Measurements from ENCODE around the gene RYR1.
"Not testable (repeated sequence)": the region's sequence is repeated elsewhere in the genome, so short reads cannot be mapped to it uniquely, and the experiment has no call there.

RYR1 gene

GRCh38 chr19:38464421-38465082, 31.1 kb downstream of the RYR1 start:
- WGBS, 2 experiments (ENCODE audit: insufficient coverage in 2 of 2): 77 to 88% methylated on average over 7 to 12 of the region's 15 CpGs
- no peak overlapping the region for H3K27ac ChIP-seq (ENCODE audit: low read depth, low read length, severe bottlenecking)
- no peaks in the 10 kb centered on the region for H3K4me1 ChIP-seq (ENCODE audit: control insufficient read depth, insufficient read depth, low read length, poor library complexity, severe bottlenecking)
- H3K36me3 ChIP-seq (ENCODE audit: control insufficient read depth, insufficient read depth, low read length): no peaks in the 10 kb centered on the region
- H3K4me3 ChIP-seq (ENCODE audit: extremely low read depth, insufficient read depth, low read length, poor library complexity, severe bottlenecking): no peak overlapping the region
- H3K9me3 ChIP-seq (ENCODE audit: control insufficient read depth, low read length): no peaks in the 10 kb centered on the region

GRCh38 chr19:38466050-38466449, 32.6 kb downstream of the RYR1 start:
- Histone ChIP-seq H3K9me3 (ENCODE audit: control insufficient read depth, low read length) (no peaks in the 10 kb centered on the region), H3K36me3 (ENCODE audit: control insufficient read depth, insufficient read depth, low read length) (no peaks in the 10 kb centered on the region), H3K27ac (ENCODE audit: low read depth, low read length, severe bottlenecking) (no peak overlapping the region), H3K4me3 (ENCODE audit: extremely low read depth, insufficient read depth, low read length, poor library complexity, severe bottlenecking) (no peak overlapping the region), H3K4me1 (ENCODE audit: control insufficient read depth, insufficient read depth, low read length, poor library complexity, severe bottlenecking) (no peaks in the 10 kb centered on the region)
- 94 to 96% methylated on average over 26 of the region's 26 CpGs for WGBS, 2 experiments (ENCODE audit: insufficient coverage in 2 of 2)

GRCh38 chr19:38467541-38468525, 34.3 kb downstream of the RYR1 start:
- Histone ChIP-seq H3K4me3 (ENCODE audit: extremely low read depth, insufficient read depth, low read length, poor library complexity, severe bottlenecking) (no peak overlapping the region), H3K27ac (ENCODE audit: low read depth, low read length, severe bottlenecking) (no peak overlapping the region), H3K9me3 (ENCODE audit: control insufficient read depth, low read length) (no peaks in the 10 kb centered on the region), H3K4me1 (ENCODE audit: control insufficient read depth, insufficient read depth, low read length, poor library complexity, severe bottlenecking) (no peaks in the 10 kb centered on the region), H3K36me3 (ENCODE audit: control insufficient read depth, insufficient read depth, low read length) (no peaks in the 10 kb centered on the region)
- 92 to 95% methylated on average over 17 of the region's 17 CpGs for WGBS, 2 experiments (ENCODE audit: insufficient coverage in 2 of 2)

- Histone ChIP-seq H3K36me3 (ENCODE audit: control insufficient read depth, insufficient read depth, low read length) (no peaks in the 10 kb centered on the region), H3K9me3 (ENCODE audit: control insufficient read depth, low read length) (no peaks in the 10 kb centered on the region), H3K27ac (ENCODE audit: low read depth, low read length, severe bottlenecking) (no peak overlapping the region), H3K4me3 (ENCODE audit: extremely low read depth, insufficient read depth, low read length, poor library complexity, severe bottlenecking) (no peak overlapping the region), H3K4me1 (ENCODE audit: control insufficient read depth, insufficient read depth, low read length, poor library complexity, severe bottlenecking) (no peaks in the 10 kb centered on the region)
- 87 to 91% methylated on average over 5 of the region's 5 CpGs for WGBS, 2 experiments (ENCODE audit: insufficient coverage in 2 of 2)
Observed at GRCh38 chr19:38469151-38469550, 35.7 kb downstream of the RYR1 start.

GRCh38 chr19:38470788-38471480, 37.4 kb downstream of the RYR1 start:
- Histone ChIP-seq H3K9me3 (ENCODE audit: control insufficient read depth, low read length) (no peaks in the 10 kb centered on the region), H3K36me3 (ENCODE audit: control insufficient read depth, insufficient read depth, low read length) (no peaks in the 10 kb centered on the region), H3K4me3 (ENCODE audit: extremely low read depth, insufficient read depth, low read length, poor library complexity, severe bottlenecking) (no peak overlapping the region), H3K27ac (ENCODE audit: low read depth, low read length, severe bottlenecking) (no peak overlapping the region), H3K4me1 (ENCODE audit: control insufficient read depth, insufficient read depth, low read length, poor library complexity, severe bottlenecking) (no peaks in the 10 kb centered on the region)
- WGBS, 2 experiments (ENCODE audit: insufficient coverage in 2 of 2): 80 to 92% methylated on average over 9 of the region's 12 CpGs

- not testable (repeated sequence) for H3K36me3 ChIP-seq (ENCODE audit: control insufficient read depth, insufficient read depth, low read length); H3K4me3 ChIP-seq (ENCODE audit: extremely low read depth, insufficient read depth, low read length, poor library complexity, severe bottlenecking); H3K27ac ChIP-seq (ENCODE audit: low read depth, low read length, severe bottlenecking); H3K4me1 ChIP-seq (ENCODE audit: control insufficient read depth, insufficient read depth, low read length, poor library complexity, severe bottlenecking); H3K9me3 ChIP-seq (ENCODE audit: control insufficient read depth, low read length)
- WGBS, 2 experiments (ENCODE audit: insufficient coverage in 2 of 2): 95 to 96% methylated on average over 4 of the region's 4 CpGs
Observed at GRCh38 chr19:38472725-38473124, 39.2 kb downstream of the RYR1 start.

GRCh38 chr19:38473201-38473600, 39.7 kb downstream of the RYR1 start:
- Histone ChIP-seq H3K9me3 (ENCODE audit: control insufficient read depth, low read length) (no peaks in the 10 kb centered on the region), H3K27ac (ENCODE audit: low read depth, low read length, severe bottlenecking) (no peak overlapping the region), H3K36me3 (ENCODE audit: control insufficient read depth, insufficient read depth, low read length) (no peaks in the 10 kb centered on the region), H3K4me3 (ENCODE audit: extremely low read depth, insufficient read depth, low read length, poor library complexity, severe bottlenecking) (no peak overlapping the region), H3K4me1 (ENCODE audit: control insufficient read depth, insufficient read depth, low read length, poor library complexity, severe bottlenecking) (no peaks in the 10 kb centered on the region)
- 97 to 100% methylated on average over 17 to 21 of the region's 21 CpGs for WGBS, 2 experiments (ENCODE audit: insufficient coverage in 2 of 2)

- H3K4me1 ChIP-seq (ENCODE audit: control insufficient read depth, insufficient read depth, low read length, poor library complexity, severe bottlenecking): no peaks in the 10 kb centered on the region
- no peak overlapping the region for H3K27ac ChIP-seq (ENCODE audit: low read depth, low read length, severe bottlenecking)
- H3K9me3 ChIP-seq (ENCODE audit: control insufficient read depth, low read length): no peaks in the 10 kb centered on the region
- WGBS, 2 experiments (ENCODE audit: insufficient coverage in 2 of 2): 90 to 91% methylated on average over 12 to 13 of the region's 13 CpGs
- H3K4me3 ChIP-seq (ENCODE audit: extremely low read depth, insufficient read depth, low read length, poor library complexity, severe bottlenecking): no peak overlapping the region
- H3K36me3 ChIP-seq (ENCODE audit: control insufficient read depth, insufficient read depth, low read length): no peaks in the 10 kb centered on the region
Observed at GRCh38 chr19:38475176-38475575, 41.7 kb downstream of the RYR1 start.

- WGBS, 2 experiments (ENCODE audit: insufficient coverage in 2 of 2): 85 to 86% methylated on average over 13 to 16 of the region's 16 CpGs
- no peaks in the 10 kb centered on the region for H3K36me3 ChIP-seq (ENCODE audit: control insufficient read depth, insufficient read depth, low read length)
- no peaks in the 10 kb centered on the region for H3K9me3 ChIP-seq (ENCODE audit: control insufficient read depth, low read length)
Observed at GRCh38 chr19:38478273-38478971, 44.9 kb downstream of the RYR1 start.

GRCh38 chr19:38482496-38482895, 49.0 kb downstream of the RYR1 start:
- no peak overlapping the region for H3K4me3 ChIP-seq (ENCODE audit: extremely low read depth, insufficient read depth, low read length, poor library complexity, severe bottlenecking)
- H3K9me3 ChIP-seq (ENCODE audit: control insufficient read depth, low read length): no peaks in the 10 kb centered on the region
- H3K27ac ChIP-seq (ENCODE audit: low read depth, low read length, severe bottlenecking): no peak overlapping the region
- H3K36me3 ChIP-seq (ENCODE audit: control insufficient read depth, insufficient read depth, low read length): no peaks in the 10 kb centered on the region
- H3K4me1 ChIP-seq (ENCODE audit: control insufficient read depth, insufficient read depth, low read length, poor library complexity, severe bottlenecking): peaks cover 6% of the 10 kb centered on the region
- WGBS, 2 experiments (ENCODE audit: insufficient coverage in 2 of 2): 86 to 90% methylated on average over 4 to 5 of the region's 8 CpGs

More at GRCh38 chr19:38478273-38478971, 44.9 kb downstream of the RYR1 start:
- no peak overlapping the region for H3K27ac ChIP-seq (ENCODE audit: low read depth, low read length, severe bottlenecking)
- H3K4me1 ChIP-seq (ENCODE audit: control insufficient read depth, insufficient read depth, low read length, poor library complexity, severe bottlenecking): peaks cover 6% of the 10 kb centered on the region
- H3K4me3 ChIP-seq (ENCODE audit: extremely low read depth, insufficient read depth, low read length, poor library complexity, severe bottlenecking): no peak overlapping the region

Measured in mesodermal cell (in vitro differentiated cells).